HCT116 (cell line): Measurements from ENCODE around the gene RPL7A. TPM values are rescaled to one million over a fixed set of nuclear protein-coding genes. Genes with fewer than 3 reads are reported as not detected.

Experiments used
- ATAC-seq: fragments of 200-7000 bp; cut with Tn5 transposase; 2 replicates; pipeline ENCODE4 v1.9.1; 2020; ENCODE audit warnings: mild to moderate bottlenecking, moderate library complexity
- BruUV-seq: library from RNA; stranded (reverse); fragments of 400-500 nt; replicated peaks from 2 replicates; lab custom pipeline; 2021; lab: Mats Ljungman, UMichigan
- CTCF ChIA-PET: fragments of 300-600 bp; sonication (Branson Sonifier 250); formaldehyde crosslinking; loops from one replicate; lab custom pipeline; 2021; ENCODE audit warnings: antibody characterized with exemption; lab: Charles Lee
- POLR2A ChIA-PET: fragments of 300-600, 350-600 bp; sonication (Branson Sonifier 250); formaldehyde crosslinking; loops from one replicate; lab custom pipeline; 2021; ENCODE audit warnings: antibody characterized with exemption; lab: Charles Lee
- RAD21 ChIA-PET, 2 experiments: fragments of 300-600 bp; sonication (Branson Sonifier 250); formaldehyde crosslinking; loops; one replicate each; lab custom pipeline; 2023; ENCODE audit warnings: low total read pairs in 2 of 2; ENCODE audit not compliant: uncharacterized antibody in 2 of 2, unreplicated experiment in 2 of 2, low non-redundant PET in 1 of 2; lab: Charles Lee
- DNase-seq: peaks from one replicate; pipeline ENCODE4 v3.0.0-alpha.2; 2010; ENCODE audit warnings: low read depth, low spot score
- H2AFZ ChIP-seq: fragments of 200-600 bp; shearing (Covaris generic), sonication (generic); 2 replicates; pipeline ENCODE4 v1.6.1; 2017; ENCODE audit warnings: low read depth, mixed run types, mixed read lengths, antibody characterized with exemption, low read length; ENCODE audit not compliant: poor library complexity, severe bottlenecking
- H3K27ac ChIP-seq: 2 replicates; pipeline ENCODE4 v1.5.1; 2012; ENCODE audit warnings: low read depth, low read length
- H3K27me3 ChIP-seq: fragments of 200-600 bp; sonication (generic); 2 replicates; pipeline ENCODE4 v1.6.1; 2016; ENCODE audit warnings: mixed run types, low read length, mixed read lengths; ENCODE audit not compliant: insufficient read depth
- H3K36me3 ChIP-seq, 2 experiments: fragments of 200-500 bp in 1 of 2; fragments of 200-600 bp in 1 of 2; sonication (Bioruptor generic) in 1 of 2; sonication (generic) in 1 of 2; 2 replicates each; pipeline versions ENCODE4 v1.5.1 to v1.6.1; 2014 to 2016; ENCODE audit warnings: low read length in 2 of 2, inconsistent platforms in 1 of 2, mixed read lengths in 1 of 2, mixed run types in 1 of 2; ENCODE audit not compliant: insufficient read depth in 2 of 2, control insufficient read depth in 1 of 2
- H3K4me1 ChIP-seq, 2 experiments: fragments of 200-600 bp in 1 of 2; sonication (generic) in 1 of 2; 2 replicates each; pipeline versions ENCODE4 v1.5.1 to v1.6.1; 2012 to 2017; ENCODE audit warnings: low read length in 2 of 2, inconsistent platforms in 1 of 2, mild to moderate bottlenecking in 1 of 2, mixed read lengths in 1 of 2, mixed run types in 1 of 2, moderate library complexity in 1 of 2; ENCODE audit not compliant: insufficient read depth in 2 of 2, control insufficient read depth in 1 of 2
- H3K4me2 ChIP-seq: fragments of 200-600 bp; sonication (generic); 2 replicates; pipeline ENCODE4 v1.6.1; 2017; ENCODE audit warnings: mixed run types, low read length, mixed read lengths
- H3K4me3 ChIP-seq, 2 experiments: fragments of 200-600 bp in 1 of 2; sonication (generic) in 1 of 2; replicated peaks in 1 of 2; 2 replicates each; pipeline ENCODE4 v1.5.1; 2011 to 2016; ENCODE audit warnings: low read length in 2 of 2, control low read depth in 1 of 2, low read depth in 1 of 2, mild to moderate bottlenecking in 1 of 2, mixed read lengths in 1 of 2, mixed run types in 1 of 2
- H3K79me2 ChIP-seq: fragments of 200-600 bp; sonication (generic); 2 replicates; pipeline ENCODE4 v1.6.1; 2017; ENCODE audit warnings: mild to moderate bottlenecking, mixed run types, low read length, moderate library complexity, mixed read lengths; ENCODE audit not compliant: insufficient read depth
- H3K9ac ChIP-seq: fragments of 200-600 bp; sonication (generic); 2 replicates; pipeline ENCODE4 v1.6.1; 2016; ENCODE audit warnings: low read length, mixed read lengths
- H3K9me2 ChIP-seq: fragments of 200-600 bp; sonication (generic), shearing (Covaris generic); 2 replicates; pipeline ENCODE4 v1.6.1; 2017; ENCODE audit warnings: mixed run types, mild to moderate bottlenecking, moderate library complexity; ENCODE audit not compliant: insufficient read depth
- H3K9me3 ChIP-seq, 2 experiments: fragments of 200-500 bp in 1 of 2; fragments of 200-600 bp in 1 of 2; sonication (Bioruptor generic) in 1 of 2; sonication (generic) in 1 of 2; 2 replicates each; pipeline ENCODE4 v1.6.1; 2014 to 2017; ENCODE audit warnings: low read length in 2 of 2, mixed read lengths in 2 of 2, inconsistent platforms in 1 of 2, low read depth in 1 of 2, mild to moderate bottlenecking in 1 of 2, mixed run types in 1 of 2, moderate library complexity in 1 of 2; ENCODE audit not compliant: control insufficient read depth in 1 of 2, insufficient read depth in 1 of 2
- H4K20me1 ChIP-seq: fragments of 200-600 bp; sonication (generic), shearing (Covaris generic); 2 replicates; pipeline ENCODE4 v1.6.1; 2017; ENCODE audit warnings: mixed run types, mild to moderate bottlenecking, moderate library complexity; ENCODE audit not compliant: insufficient read depth
- CBX3 ChIP-seq: IDR thresholded peaks from 2 replicates; pipeline ENCODE4 v1.6.1; 2012; ENCODE audit warnings: low read depth
- CEBPB ChIP-seq: IDR thresholded peaks from 2 replicates; pipeline ENCODE4 v1.6.1; 2012; ENCODE audit warnings: low read depth
- EGR1 ChIP-seq: IDR thresholded peaks from 2 replicates; pipeline ENCODE4 v1.6.1; 2012; ENCODE audit warnings: low read depth
- ELF1 ChIP-seq: IDR thresholded peaks from 2 replicates; pipeline ENCODE4 v1.6.1; 2012; ENCODE audit warnings: low read depth, borderline replicate concordance
- EZH2 ChIP-seq: fragments of 200-600 bp; sonication (generic); IDR thresholded peaks from 2 replicates; pipeline ENCODE4 v1.6.1; 2017; ENCODE audit warnings: antibody characterized with exemption, mixed run types
- EZH2phosphoT487 ChIP-seq: fragments of 200-600 bp; IDR thresholded peaks from 2 replicates; pipeline ENCODE4 v1.6.1; 2018; ENCODE audit warnings: antibody characterized with exemption, borderline replicate concordance
- FOSL1 ChIP-seq: IDR thresholded peaks from 2 replicates; pipeline ENCODE4 v1.6.1; 2012; ENCODE audit warnings: low read depth
- JUND ChIP-seq: IDR thresholded peaks from 2 replicates; pipeline ENCODE4 v1.6.1; 2012
- MAX ChIP-seq: IDR thresholded peaks from 2 replicates; pipeline ENCODE4 v1.6.1; 2012
- POLR2A ChIP-seq: IDR thresholded peaks from 2 replicates; pipeline ENCODE4 v1.7.0; 2011; ENCODE audit warnings: borderline replicate concordance; ENCODE audit not compliant: insufficient read depth, insufficient read length; ENCODE audit errors: extremely low read depth
- POLR2AphosphoS5 ChIP-seq: IDR thresholded peaks from 2 replicates; pipeline ENCODE4 v1.6.1; 2011; ENCODE audit warnings: mild to moderate bottlenecking, low read depth, low read length, moderate library complexity
- RAD21 ChIP-seq: IDR thresholded peaks from 2 replicates; pipeline ENCODE4 v1.6.1; 2012; ENCODE audit warnings: low read depth, mild to moderate bottlenecking
- SIN3A ChIP-seq: IDR thresholded peaks from 2 replicates; pipeline ENCODE4 v1.6.1; 2012; ENCODE audit warnings: low read depth
- SP1 ChIP-seq: IDR thresholded peaks from 2 replicates; pipeline ENCODE4 v1.6.1; 2012; ENCODE audit warnings: low read depth
- TCF7L2 ChIP-seq: IDR thresholded peaks from 2 replicates; pipeline ENCODE4 v1.7.0; 2011; ENCODE audit warnings: borderline replicate concordance, inconsistent platforms; ENCODE audit not compliant: insufficient read depth, insufficient read length; ENCODE audit errors: extremely low read depth
- YY1 ChIP-seq: IDR thresholded peaks from 2 replicates; pipeline ENCODE4 v1.6.1; 2011; ENCODE audit warnings: low read length, low read depth, moderate library complexity, mild to moderate bottlenecking; ENCODE audit not compliant: insufficient replicate concordance; ENCODE audit errors: extremely low read depth
- ZBTB33 ChIP-seq: IDR thresholded peaks from 2 replicates; pipeline ENCODE4 v1.6.1; 2011; ENCODE audit warnings: mild to moderate bottlenecking, low read length, moderate library complexity; ENCODE audit not compliant: insufficient replicate concordance; ENCODE audit errors: extremely low read depth
- ZFX ChIP-seq: fragments of 450-650 bp; IDR thresholded peaks from 2 replicates; pipeline ENCODE4 v1.6.1; 2017
- ZNF274 ChIP-seq: fragments of 200-500 bp; sonication (Bioruptor generic); IDR thresholded peaks from 2 replicates; pipeline ENCODE4 v1.6.1; 2014; ENCODE audit warnings: mild to moderate bottlenecking, low read depth, low read length, inconsistent platforms
- intact Hi-C: fragments of 100-400 bp; cut with micrococcal nuclease; formaldehyde crosslinking; loops from 2 replicates; pipeline ENCODE4 v1.10.0; 2022
- total RNA-seq: library from RNA; stranded (reverse); gene quantifications from one replicate; pipeline ENCODE4 v1.2.1, GENCODE V29; 2021; ENCODE audit not compliant: unreplicated experiment

The RPL7A gene
- total RNA-seq, 1 experiment from 2014 or later: 2,837 TPM

GRCh38 chr9:133367221-133367620 lies 19.2 kb downstream of the RPL7A start:
- POLR2A ChIA-PET: no interaction called here
- TF ChIP-seq MAX (no peak), FOSL1 (no peak), ZNF274 (no peak), SP1 (no peak), EGR1 (no peak), SIN3A (no peak), TCF7L2 (no peak), ELF1 (no peak), EZH2phosphoT487 (no peak), JUND (no peak), ZFX (no peak), RAD21 (no peak), CEBPB (no peak), CBX3 (no peak), POLR2AphosphoS5 (no peak), ZBTB33 (no peak), YY1 (no peak), EZH2 (no peak), POLR2A (no peak)
- TF ChIP-seq, all 23 proteins: peak for 0
- Histone ChIP-seq H3K27ac (no peak overlapping the region), H3K9ac (no peak overlapping the region), H4K20me1 (no peaks in the 10 kb centered on the region; the same call in 1 of the 2 replicates), H3K4me2 (no peak overlapping the region), H3K36me3 (peaks cover 30 to 58% of the 10 kb centered on the region in 2 experiments; a peak in 3 of 4 replicates), H3K27me3 (no peaks in the 10 kb centered on the region), H3K4me3 (no peak overlapping the region), H3K9me3 (no peaks in the 10 kb centered on the region), H3K9me2 (no peaks in the 10 kb centered on the region), H2AFZ (no peak overlapping the region), H3K79me2 (peaks cover 73% of the 10 kb centered on the region), H3K4me1 (no peaks in the 10 kb centered on the region; a peak in 1 of 4 replicates)
- no peak for ATAC-seq
- no TSS peak for BruUV-seq
- RAD21 ChIA-PET: no interaction called here
- DNase-seq: no peak
- intact Hi-C loops: no loop called here
- CTCF ChIA-PET: no interaction called here
